ENCODE data around the gene B4GALNT2. TPM values are rescaled to one million over a fixed set of nuclear protein-coding genes. Genes with fewer than 3 reads are reported as not detected.

B4GALNT2 gene
- total and polyA plus RNA-seq, 2 of the 13 experiments (the other 11 are each of a cell fraction or from before 2014, with no cell fraction given): not detected

GRCh38 chr17:49168706-49169105, 36.1 kb downstream of the B4GALNT2 start:
- ChIA-PET POLR2A (no interaction called here), CTCF (ENCODE audit: low intra/inter-chr PET ratio, low total read pairs) (no interaction called here)
- Histone ChIP-seq H3K36me3 (replicated peaks in 1 of 2; ENCODE audit: control insufficient read depth in 1 of 2, insufficient read depth in 2 of 2, low read length in 2 of 2) (no peaks in the 10 kb centered on the region), H3K9ac (ENCODE audit: insufficient read depth, low read depth, low read length) (no peak overlapping the region), H3K4me2 (ENCODE audit: low read depth, low read length) (no peak overlapping the region), H3K27ac (ENCODE audit: extremely low read length, insufficient read depth, low read length) (no peak overlapping the region), H3K79me2 (ENCODE audit: insufficient read depth, low read length) (no peaks in the 10 kb centered on the region), H4K20me1 (ENCODE audit: insufficient read depth, low read length) (no peaks in the 10 kb centered on the region), H3K4me1 (ENCODE audit: insufficient read depth, low read length) (no peaks in the 10 kb centered on the region), H3K27me3 (ENCODE audit: control insufficient read depth in 1 of 2, insufficient read depth in 2 of 2, low read length in 2 of 2) (peaks cover 2 to 43% of the 10 kb centered on the region in 2 experiments; a peak in 3 of 5 replicates), H3K9me3 (ENCODE audit: low read length) (no peaks in the 10 kb centered on the region), H2AFZ (ENCODE audit: low read length) (no peak overlapping the region), H3K4me3 (replicated peaks in 1 of 3; ENCODE audit: insufficient read depth in 1 of 3, low read depth in 2 of 3, low read length in 3 of 3) (no peak overlapping the region)
- FAIRE-seq: no peak
- intact Hi-C loops (cut with micrococcal nuclease; ENCODE audit: unreplicated experiment): no loop called here
- 27% methylated on average over 9 of the region's 9 CpGs for WGBS (ENCODE audit: low lambda C conversion rate)
- no TSS peak for BruUV-seq (replicated peaks)
- no peak for ATAC-seq
- TF ChIP-seq ZSCAN21 (CRISPR knock-in tag; IDR thresholded peaks at IDR 0.05; ENCODE audit: borderline replicate concordance): no peak
- no peak for TF ChIP-seq ZNF724P (CRISPR knock-in tag; IDR thresholded peaks at IDR 0.05; ENCODE audit: borderline replicate concordance)
- no peak for TF ChIP-seq ZNF83 (CRISPR knock-in tag; IDR thresholded peaks at IDR 0.05; ENCODE audit: borderline replicate concordance)
- no peak for TF ChIP-seq GMEB2 (CRISPR knock-in tag; IDR thresholded peaks at IDR 0.05; ENCODE audit: low read depth)
- TF ChIP-seq RELA (CRISPR knock-in tag; IDR thresholded peaks at IDR 0.05): no peak
- no peak for TF ChIP-seq TGIF2 (CRISPR knock-in tag; IDR thresholded peaks at IDR 0.05)
- no peak for TF ChIP-seq ZNF274 (CRISPR knock-in tag; IDR thresholded peaks at IDR 0.05)
- TF ChIP-seq MEF2D (CRISPR knock-in tag; IDR thresholded peaks at IDR 0.05): no peak
- in situ Hi-C loops (cut with HindIII; ENCODE audit: extremely low pct_ligation_motif_present, low pct_unique_long_range_greater_than_20kb): no loop called here
- no peak for DNase-seq (ENCODE audit: low spot score)

- in situ Hi-C loops (cut with HindIII; ENCODE audit: extremely low pct_ligation_motif_present, low pct_unique_long_range_greater_than_20kb): no loop called here
- CTCF ChIA-PET (ENCODE audit: low intra/inter-chr PET ratio, low total read pairs): no interaction called here
- Histone ChIP-seq H3K27me3 (ENCODE audit: control insufficient read depth in 1 of 2, insufficient read depth in 2 of 2, low read length in 2 of 2) (peaks cover 2 to 30% of the 10 kb centered on the region in 2 experiments; a peak in 3 of 5 replicates), H3K36me3 (replicated peaks in 1 of 2; ENCODE audit: control insufficient read depth in 1 of 2, insufficient read depth in 2 of 2, low read length in 2 of 2) (no peaks in the 10 kb centered on the region), H3K4me1 (ENCODE audit: insufficient read depth, low read length) (no peaks in the 10 kb centered on the region), H3K4me3 (replicated peaks in 1 of 3; ENCODE audit: insufficient read depth in 1 of 3, low read depth in 2 of 3, low read length in 3 of 3) (no peak overlapping the region), H2AFZ (ENCODE audit: low read length) (no peak overlapping the region), H4K20me1 (ENCODE audit: insufficient read depth, low read length) (no peaks in the 10 kb centered on the region), H3K27ac (ENCODE audit: extremely low read length, insufficient read depth, low read length) (no peak overlapping the region), H3K9me3 (ENCODE audit: low read length) (peaks cover 7% of the 10 kb centered on the region), H3K4me2 (ENCODE audit: low read depth, low read length) (no peak overlapping the region), H3K9ac (ENCODE audit: insufficient read depth, low read depth, low read length) (no peak overlapping the region), H3K79me2 (ENCODE audit: insufficient read depth, low read length) (no peaks in the 10 kb centered on the region)
- 0% methylated on average over 2 of the region's 2 CpGs for WGBS (ENCODE audit: low lambda C conversion rate)
- POLR2A ChIA-PET: no interaction called here
- BruUV-seq (replicated peaks): no TSS peak
- FAIRE-seq (no peak), ATAC-seq (no peak), DNase-seq (ENCODE audit: low spot score) (no peak)
- no peak for TF ChIP-seq ZBTB38 (CRISPR knock-in tag; IDR thresholded peaks at IDR 0.05)
- TF ChIP-seq ZKSCAN8 (CRISPR knock-in tag; IDR thresholded peaks at IDR 0.05; ENCODE audit: borderline replicate concordance): no peak
- no peak for TF ChIP-seq ATAD3A (CRISPR knock-in tag; IDR thresholded peaks at IDR 0.05)
- TF ChIP-seq AGO2 (optimal IDR thresholded peaks at IDR 0.05; ENCODE audit: low read depth, low read length): no peak
- no peak for TF ChIP-seq SPEN (CRISPR knock-in tag; IDR thresholded peaks at IDR 0.05; ENCODE audit: low read depth)
- TF ChIP-seq CBX1 (IDR thresholded peaks at IDR 0.05; ENCODE audit: low read depth): no peak
- TF ChIP-seq ZNF432 (CRISPR knock-in tag; IDR thresholded peaks at IDR 0.05; ENCODE audit: borderline replicate concordance): no peak
- TF ChIP-seq HOXD1 (CRISPR knock-in tag; IDR thresholded peaks at IDR 0.05): no peak
- TF ChIP-seq POLR2A (IDR thresholded peaks at IDR 0.05; ENCODE audit: insufficient read depth in 1 of 2, low read depth in 2 of 2, low read length in 2 of 2): no peak
- no peak for TF ChIP-seq ZNF552 (CRISPR knock-in tag; IDR thresholded peaks at IDR 0.05; ENCODE audit: borderline replicate concordance)
- intact Hi-C loops (cut with micrococcal nuclease; ENCODE audit: unreplicated experiment): no loop called here
These were observed 37.6 kb downstream of the B4GALNT2 start for GRCh38 chr17:49170216-49170615.
